Stimulated activated CD8-positive, alpha-beta memory T cell treated with anti-CD3 and anti-CD28 coated beads, Interleukin-7, amount 100 ng/mL, for 1 hour (primary cell): ENCODE data around the gene RAPGEF4.

ENCODE experiments used
- DNase-seq, 2 donors: peaks; one replicate each; pipeline ENCODE4 v3.0.0-alpha.2; 2020; ENCODE audit warnings: low read depth in 2 of 2

Gene RAPGEF4

GRCh38 chr2:172735582-172736423 lies at the start of gene RAPGEF4:
Gene RAPGEF4, plus strand, starts transcription at chr2:172735845. Its CDS starts 139 bp downstream, at chr2:172735984.
- DNase-seq = no peak

- DNase-seq = no peak
These were observed 42.6 kb upstream of the RAPGEF4 start for GRCh38 chr2:172693037-172693436.

GRCh38 chr2:172693529-172694455 lies 41.9 kb upstream of the RAPGEF4 start:
- no peak for DNase-seq

- no peak for DNase-seq
These were observed 38.3 kb upstream of the RAPGEF4 start for GRCh38 chr2:172697296-172697695.

- DNase-seq = no peak
These were observed 37.4 kb upstream of the RAPGEF4 start for GRCh38 chr2:172698041-172698863.

- no peak for DNase-seq
These were observed 34.4 kb upstream of the RAPGEF4 start for GRCh38 chr2:172701250-172701649.

- no peak for DNase-seq
These were observed 33.2 kb upstream of the RAPGEF4 start for GRCh38 chr2:172702451-172702850.

- no peak for DNase-seq
These were observed 31.3 kb upstream of the RAPGEF4 start for GRCh38 chr2:172704072-172704936.

- DNase-seq = no peak
These were observed 30.3 kb upstream of the RAPGEF4 start for GRCh38 chr2:172705352-172705751.

- DNase-seq = no peak
These were observed 27.4 kb upstream of the RAPGEF4 start for GRCh38 chr2:172708247-172708646.

- no peak for DNase-seq
These were observed 25.9 kb upstream of the RAPGEF4 start for GRCh38 chr2:172709566-172710291.

- DNase-seq = no peak
These were observed 25.0 kb upstream of the RAPGEF4 start for GRCh38 chr2:172710584-172711047.

GRCh38 chr2:172711110-172711509 lies 24.5 kb upstream of the RAPGEF4 start:
- DNase-seq = no peak

GRCh38 chr2:172712251-172712650 lies 23.4 kb upstream of the RAPGEF4 start:
- no peak for DNase-seq

- DNase-seq = no peak
These were observed 22.2 kb upstream of the RAPGEF4 start for GRCh38 chr2:172713365-172713875.

- DNase-seq = no peak
These were observed 13.2 kb upstream of the RAPGEF4 start for GRCh38 chr2:172722481-172722880.

- no peak for DNase-seq
These were observed 12.4 kb upstream of the RAPGEF4 start for GRCh38 chr2:172723286-172723685.

- no peak for DNase-seq
These were observed 10.9 kb upstream of the RAPGEF4 start for GRCh38 chr2:172724724-172725123.

- no peak for DNase-seq
These were observed 10.4 kb upstream of the RAPGEF4 start for GRCh38 chr2:172725284-172725683.

- DNase-seq = no peak
These were observed 9.9 kb upstream of the RAPGEF4 start for GRCh38 chr2:172725746-172726145.
